ENCODE measurements around the gene POLQ.
"Not testable (repeated sequence)": the region's sequence is repeated elsewhere in the genome, so short reads cannot be mapped to it uniquely, and the experiment has no call there.

The POLQ gene

DNA sequence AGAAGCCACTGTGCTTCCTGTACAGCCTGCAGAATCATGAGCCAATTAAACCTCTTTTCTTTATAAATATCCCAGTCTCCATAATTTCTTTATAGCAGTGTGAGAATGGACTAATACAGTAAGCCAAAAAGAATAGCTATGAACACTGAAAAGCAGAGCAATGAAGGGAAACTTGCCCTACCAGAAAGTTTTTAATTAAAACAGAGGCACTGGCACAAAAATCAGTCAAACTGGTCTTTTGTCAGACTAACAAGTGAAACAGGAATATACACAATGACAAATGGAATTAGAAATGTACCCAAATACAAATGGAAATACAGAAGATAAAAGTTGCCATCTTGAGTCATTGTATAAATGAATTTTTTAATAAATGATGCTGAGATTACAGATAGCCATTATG, 40.5 kb downstream of the POLQ start:
- DNase-seq, result no peak

DNA sequence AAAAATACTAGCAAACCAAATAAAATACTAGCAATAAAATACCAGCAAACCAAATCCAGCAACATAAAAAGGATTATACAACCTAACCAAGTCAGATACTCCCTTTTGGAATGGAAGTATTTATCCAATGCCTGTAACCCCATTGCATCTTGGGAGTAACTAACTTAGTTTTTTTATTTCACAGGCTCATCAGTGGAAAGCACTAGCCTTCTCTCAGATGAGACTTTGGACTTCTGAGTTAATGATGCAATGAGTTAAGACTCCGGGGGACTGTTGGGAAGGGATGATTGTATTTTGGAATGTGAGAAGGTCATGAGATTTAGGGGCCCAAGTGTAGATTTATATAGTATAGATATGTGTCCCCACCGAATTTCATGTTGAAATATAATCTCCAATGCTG, 41.2 kb downstream of the POLQ start:
- no peak for DNase-seq

DNA sequence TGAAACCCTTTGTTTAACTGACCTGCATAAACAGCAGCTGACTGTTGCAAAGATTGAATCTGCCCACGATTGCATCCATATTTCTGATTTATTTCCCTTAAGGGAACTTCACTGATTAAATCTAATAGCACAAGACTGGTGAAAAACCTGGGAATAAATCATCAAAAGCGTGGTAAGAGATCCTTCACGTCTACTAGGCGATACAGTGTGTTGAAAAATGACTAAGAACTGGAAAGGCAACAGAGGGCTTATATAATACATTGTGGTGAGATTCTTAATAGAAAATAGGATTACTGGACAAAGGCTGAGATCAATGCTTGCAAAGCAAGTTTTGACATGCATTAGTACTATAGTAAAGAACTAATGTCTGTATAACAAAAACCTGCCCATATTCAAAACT, 49.0 kb downstream of the POLQ start:
- DNase-seq, result no peak

DNA sequence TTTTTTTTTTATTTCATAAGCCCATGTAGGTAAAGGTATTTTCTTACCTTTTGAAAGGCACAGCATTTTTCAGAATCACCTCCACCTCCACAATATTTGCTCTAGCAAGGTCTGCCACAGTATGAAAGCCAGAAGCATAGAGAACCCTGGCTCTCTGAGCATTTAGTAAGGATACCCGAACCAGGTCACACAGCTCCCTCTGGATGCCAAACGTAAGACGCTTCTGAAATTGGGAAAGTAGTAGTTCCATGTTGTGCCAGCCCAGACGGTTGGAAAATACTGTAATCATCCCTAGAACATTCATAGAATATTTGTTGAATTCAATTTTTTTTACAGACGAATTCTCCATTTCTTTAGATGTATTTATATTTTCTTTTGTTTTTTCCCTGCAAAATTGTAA, 52.4 kb downstream of the POLQ start:
- DNase-seq, result no peak

DNA sequence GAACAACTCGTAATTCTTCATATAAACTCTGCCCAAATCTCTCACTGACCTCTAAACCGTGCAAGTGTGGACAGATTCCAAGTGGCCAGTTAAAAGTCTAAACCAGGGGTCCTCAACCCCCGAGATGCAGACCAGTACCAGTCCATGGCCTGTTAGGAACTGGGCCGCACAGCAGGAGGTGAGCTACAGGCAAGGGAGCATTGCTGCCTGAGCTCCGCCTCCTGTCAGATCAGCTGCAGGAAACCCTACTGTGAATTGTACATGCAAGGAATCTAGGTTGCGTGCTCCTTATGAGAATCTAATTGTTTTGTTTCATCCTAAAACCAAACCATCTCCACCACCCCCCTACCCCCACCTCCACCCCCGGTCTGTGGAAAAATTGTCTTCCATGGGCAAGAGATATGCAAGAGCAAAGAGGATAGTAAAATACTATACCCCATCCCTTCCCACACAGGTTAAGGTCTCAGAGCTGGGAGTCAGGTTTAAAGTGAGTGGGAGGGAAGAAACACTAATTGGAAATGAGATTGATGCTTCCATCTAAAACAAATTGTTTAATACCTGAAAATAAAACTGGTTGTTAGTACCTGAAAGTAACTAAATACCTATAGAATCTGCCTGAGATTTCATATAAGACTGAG, 54.0 kb downstream of the POLQ start:
- no peak for DNase-seq

DNA sequence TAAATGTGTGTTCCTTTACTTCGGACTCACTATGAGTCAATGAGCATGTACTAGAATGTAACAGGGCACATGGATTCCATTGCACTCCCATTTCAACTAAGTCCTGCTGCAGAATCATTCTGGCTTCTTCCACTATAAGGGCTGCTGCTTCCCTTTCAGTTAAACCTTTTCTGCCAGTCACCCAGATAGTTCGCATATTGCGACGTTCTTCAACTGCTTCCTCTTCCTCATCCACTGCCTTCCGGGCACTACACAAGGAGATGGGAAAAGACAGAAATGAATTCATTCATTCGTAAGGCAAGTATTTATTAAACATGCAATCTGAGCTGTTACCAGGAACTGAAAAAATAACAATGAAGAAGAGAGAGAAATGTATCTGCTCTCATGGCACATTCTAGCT, 55.6 kb downstream of the POLQ start:
- DNase-seq, result no peak

DNA sequence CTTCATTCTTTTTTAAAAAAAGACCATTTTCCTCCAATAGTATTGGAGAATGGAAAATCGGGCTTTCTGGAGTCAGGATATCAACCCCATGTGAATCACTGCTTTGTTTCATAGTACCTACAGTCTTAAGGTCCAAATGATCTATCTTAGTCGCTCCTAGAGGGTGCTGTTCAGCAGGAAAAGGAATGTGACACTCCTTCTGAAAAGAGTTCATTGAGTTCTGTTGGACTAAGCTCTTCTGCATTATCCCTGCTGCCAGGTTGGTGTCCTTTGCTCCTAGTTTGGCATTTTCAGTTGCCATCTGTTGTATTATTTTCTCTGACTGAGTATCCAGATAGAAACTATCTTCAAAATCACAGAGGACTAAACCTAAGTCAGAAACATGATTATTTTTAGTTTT, 57.2 kb downstream of the POLQ start:
- DNase-seq, result no peak

DNA sequence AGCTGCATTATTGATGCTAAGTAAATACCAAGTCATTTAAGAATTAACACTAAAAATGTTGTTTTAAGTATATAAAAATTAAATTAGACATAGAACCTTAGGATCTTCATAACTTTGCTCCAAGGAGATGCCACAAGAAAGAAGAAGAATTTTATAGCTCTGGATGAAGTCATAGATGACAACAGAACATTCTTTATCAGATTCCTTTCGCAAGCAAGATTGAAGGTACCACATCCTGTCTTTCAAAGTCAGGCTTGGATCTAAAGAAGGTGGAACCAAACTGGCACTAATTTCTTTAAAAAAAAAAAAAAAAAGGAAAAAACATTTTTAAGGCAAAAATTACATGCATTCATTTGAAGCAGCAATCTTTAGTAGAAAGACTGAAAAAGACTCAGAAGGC, 62.5 kb downstream of the POLQ start:
- DNase-seq, result no peak

DNA sequence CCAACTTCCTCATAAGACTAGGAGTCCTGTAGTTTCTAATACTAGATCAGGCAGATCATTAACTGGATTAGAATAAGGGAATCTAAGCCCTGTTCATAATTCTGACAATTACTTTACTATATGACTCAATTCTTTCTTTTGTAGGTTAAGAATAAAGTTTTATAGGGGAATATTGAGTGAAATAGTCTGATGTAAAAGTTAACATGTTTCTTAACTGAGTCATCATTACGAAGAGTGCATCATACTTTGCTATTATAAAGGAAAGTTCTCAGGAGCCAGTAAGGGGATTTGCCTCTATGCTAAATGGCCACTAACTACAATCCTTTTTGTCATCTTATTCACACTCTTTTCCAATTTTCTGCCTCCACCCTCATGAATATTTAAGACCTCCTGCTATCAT, 63.1 kb downstream of the POLQ start:
- peak in 1 of 2 donors; percentile 1 for DNase-seq

DNA sequence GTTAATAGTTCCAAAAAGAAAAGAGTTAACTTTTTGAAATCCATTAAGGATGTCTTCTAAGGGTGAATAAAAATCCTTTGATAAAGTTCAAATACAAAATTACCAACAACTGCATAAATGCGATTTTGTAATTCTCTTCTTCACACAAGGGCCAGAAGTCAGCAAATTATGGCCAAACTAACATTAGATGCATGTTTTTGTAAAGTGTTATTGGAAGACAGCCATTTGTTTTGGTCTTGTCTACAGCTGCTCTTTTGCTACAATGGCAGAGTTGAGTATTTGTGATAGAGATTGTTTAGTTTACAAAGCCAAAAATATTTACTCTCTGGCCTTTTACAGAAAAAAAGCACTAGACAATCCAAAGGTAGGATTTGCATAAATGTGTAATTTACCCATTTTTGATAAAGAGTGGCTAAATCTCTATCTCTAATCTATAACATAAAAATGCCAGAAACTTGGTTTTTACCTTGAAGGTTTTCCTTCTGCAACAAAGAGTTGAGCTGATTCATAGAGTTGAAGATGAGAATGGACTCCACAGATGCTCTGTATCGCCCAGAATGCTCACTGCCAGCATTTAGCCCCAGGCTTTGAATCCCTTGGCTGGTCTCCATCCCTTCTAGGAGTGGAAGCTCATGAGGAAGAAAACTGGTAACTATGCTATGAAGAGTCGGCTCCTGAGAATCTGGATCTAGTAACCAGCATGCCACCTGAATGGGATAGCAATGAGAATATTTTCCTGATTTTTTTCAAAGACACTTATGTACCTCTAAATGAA, 64.5 kb downstream of the POLQ start:
- DNase-seq, result no peak

DNA sequence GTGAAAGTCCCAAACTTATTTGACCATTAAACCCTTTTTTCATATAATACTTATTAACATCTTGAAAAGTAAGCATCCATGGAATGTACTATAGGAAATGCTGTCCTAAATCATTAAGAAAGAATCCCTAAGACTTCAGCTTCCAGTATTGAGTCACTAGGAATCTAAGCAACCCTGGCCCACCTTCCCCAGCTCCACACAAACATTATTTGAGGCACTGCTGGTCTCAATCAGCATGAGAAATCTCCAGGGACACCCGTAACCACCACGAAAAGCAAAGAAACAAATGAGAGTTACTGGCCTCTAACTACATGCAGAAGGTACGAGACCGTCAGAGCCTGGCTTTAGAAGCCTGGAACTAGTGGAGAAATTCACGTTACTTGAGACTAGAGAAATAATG, 68.2 kb downstream of the POLQ start:
- DNase-seq, result no peak

DNA sequence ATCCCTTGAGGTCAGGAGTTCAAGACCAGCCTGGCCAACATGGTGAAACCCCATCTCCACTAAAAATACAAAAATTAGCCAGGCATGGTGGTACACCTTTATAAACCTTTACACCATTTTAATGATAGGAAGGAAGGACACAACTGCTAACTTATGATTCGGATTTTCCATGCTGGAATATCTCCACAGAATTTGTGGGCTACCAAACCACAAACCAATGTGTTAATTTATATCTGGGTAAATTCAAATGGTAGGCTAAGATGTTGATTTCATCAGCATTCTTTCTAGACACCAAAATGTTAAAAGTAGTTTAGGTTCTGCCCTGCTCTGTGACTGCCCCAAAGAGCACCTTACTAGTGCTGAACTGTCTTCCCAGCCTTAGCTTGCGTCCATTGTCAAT, 72.8 kb downstream of the POLQ start:
- no peak for DNase-seq

DNA sequence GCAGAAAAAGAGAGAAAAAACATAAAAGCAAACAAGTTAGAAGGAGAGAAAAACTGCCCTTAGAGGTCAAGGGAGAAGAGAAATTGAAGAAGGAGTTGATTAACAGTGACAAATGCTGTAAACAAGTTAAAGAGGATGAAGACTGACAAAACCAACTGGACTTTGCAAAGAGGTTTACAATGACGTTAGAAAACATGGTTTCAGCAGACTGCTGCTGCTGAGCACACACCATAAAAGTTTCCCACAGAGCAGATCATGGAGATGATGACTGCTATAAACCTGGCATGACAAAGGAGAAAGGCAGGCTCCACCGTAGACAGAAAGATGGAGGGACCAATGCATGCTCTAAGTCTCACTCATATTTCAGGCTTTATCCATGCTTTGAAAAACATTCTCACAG, 78.7 kb downstream of the POLQ start:
- DNase-seq, result no peak

DNA sequence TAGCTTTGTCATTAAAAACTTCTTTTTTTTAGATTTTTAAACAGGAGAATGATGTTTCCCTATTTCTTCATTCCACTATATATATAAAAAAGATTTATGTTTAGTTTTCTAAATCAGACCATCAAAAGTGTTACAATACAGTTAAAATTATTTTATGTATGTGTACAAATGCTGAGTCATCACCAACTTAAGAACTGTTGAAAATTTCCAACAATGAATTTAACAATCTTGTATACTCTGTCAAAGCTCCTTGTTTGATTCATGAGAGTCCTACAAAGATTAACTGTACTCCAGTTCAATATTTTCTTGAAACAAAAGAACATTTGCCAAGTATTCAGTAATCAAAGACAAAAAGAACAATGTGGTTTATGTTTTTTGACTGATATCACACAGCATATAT, 82.0 kb downstream of the POLQ start:
- no peak for DNase-seq

DNA sequence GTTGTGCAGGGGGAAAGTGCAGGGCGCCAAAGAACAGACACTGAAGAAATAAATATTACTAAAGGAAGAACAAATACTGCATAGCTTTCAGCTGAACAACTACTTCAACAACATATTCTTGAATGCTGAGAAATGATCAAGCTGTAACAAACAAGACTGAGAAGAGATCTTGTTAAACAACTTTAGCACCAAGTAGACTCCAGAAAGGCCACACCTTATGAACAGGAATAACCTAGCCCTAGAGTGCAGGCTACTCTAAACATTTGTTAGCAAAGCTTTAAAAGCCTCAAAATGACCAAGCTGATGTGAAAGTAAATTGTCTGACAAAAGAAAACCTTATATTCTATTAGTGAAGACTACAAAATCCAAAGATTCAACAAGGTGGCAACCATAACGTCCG, 83.2 kb downstream of the POLQ start:
- no peak for DNase-seq

DNA sequence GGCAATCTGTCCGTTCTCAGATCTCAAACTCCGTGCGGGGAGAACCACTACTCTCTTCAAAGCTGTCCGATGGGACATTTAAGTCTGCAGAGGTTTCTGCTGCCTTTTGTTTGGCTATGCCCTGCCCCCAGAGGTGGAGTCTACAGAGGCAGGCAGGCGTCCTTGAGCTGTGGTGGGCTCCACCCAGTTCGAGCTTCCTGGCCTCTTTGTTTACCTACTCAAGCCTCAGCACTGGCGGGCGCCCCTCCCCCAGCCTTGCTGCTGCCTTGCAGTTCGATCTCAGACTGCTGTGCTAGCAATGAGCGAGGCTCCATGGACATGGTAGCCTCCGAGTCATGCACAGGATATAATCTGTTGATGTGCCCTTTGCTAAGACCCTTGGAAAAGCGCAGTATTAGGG, 94.0 kb downstream of the POLQ start:
- not testable (repeated sequence) for DNase-seq

DNA sequence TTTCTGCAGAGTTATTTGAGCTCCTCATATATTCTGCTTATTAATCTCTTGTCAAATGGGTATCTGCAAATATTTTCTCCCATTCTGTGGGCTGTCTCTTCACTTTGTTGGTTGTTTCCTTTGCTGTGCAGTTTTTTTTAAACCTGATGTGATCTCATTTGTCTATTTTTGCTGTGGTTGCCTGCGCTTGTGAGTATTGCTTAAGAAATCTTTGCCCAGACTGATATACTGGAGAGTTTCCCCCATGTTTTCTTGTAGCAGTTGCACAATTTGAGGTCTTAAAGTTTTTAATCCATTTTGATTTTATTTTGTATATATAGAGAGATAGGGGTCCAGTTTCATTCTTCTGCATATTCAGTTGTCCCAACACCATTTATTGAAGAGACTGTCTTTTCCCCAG, 102.3 kb downstream of the POLQ start:
- DNase-seq, result no peak

DNA sequence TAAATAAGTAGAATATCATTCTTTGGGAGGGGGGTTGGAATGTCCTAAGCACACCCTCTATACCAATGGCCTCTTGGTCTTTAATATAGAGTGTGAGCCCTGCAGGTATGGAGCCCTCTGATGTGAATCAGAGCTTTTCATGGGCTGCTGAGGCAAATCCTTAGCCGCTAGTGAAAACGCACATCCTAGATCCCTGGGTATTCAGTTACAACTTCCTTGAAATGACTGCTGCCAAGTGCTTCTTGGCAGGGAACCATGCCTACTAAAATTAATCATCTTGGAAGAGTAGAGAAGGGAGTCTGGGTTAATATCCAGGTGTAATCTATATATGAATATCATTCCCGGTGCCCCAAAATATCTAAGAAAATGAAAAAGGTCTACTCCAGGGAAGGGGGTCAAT, 109.1 kb downstream of the POLQ start:
- DNase-seq, result no peak

DNA sequence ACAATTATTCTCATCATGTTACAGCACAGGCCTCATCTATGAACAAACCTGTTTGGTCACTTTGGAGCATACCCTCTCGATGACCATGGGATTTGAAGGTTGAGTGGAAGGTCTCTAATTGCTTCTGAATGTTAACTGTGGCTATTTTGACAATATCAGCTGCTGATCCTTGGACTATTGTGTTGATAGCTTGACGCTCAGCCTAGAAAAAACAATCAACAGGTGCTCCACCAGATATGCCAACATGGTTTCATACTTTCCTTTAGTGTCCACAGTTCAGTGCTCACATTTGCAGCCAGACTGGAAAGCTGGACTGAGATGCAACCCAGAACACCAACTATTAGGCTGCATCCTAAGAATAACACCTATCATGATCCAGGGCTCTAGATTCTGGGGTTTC, 109.7 kb downstream of the POLQ start:
- DNase-seq, result no peak

DNA sequence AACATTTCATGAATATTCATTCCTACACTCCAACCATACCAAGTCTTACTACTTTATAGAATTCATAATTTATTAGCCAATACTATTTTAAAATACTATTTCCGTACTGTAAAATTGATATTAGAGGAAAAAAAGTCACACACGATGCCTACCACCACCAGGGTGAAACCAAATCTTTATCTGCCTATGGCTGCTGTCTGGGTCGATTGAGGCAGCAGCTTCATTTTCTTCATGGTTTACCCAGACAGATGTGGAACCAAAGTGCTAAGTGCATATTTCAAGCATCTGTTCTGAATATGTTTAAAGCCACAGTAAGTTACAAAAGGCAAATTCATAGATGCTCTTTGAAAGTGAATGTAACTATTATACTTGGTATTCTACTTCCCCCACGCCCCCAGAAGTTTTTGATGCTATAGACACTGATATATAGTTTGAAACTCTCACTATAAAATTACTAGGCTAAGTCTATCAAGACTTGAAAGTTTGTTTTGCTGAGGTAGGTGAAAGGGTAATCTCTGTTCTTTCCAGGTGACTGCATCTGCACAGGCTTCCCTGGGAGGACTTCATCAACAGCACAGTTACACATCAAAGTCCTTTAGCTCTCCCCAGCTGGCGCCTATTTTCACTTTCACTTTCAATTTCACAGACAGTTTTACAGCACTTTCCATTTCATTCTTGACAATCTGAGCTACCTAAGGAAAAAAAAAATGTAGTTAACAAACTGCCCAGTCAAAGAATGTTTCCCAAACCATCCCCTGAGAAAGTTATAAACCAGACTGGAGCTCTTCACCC, 113.9 kb downstream of the POLQ start:
- DNase-seq, result no peak

DNA sequence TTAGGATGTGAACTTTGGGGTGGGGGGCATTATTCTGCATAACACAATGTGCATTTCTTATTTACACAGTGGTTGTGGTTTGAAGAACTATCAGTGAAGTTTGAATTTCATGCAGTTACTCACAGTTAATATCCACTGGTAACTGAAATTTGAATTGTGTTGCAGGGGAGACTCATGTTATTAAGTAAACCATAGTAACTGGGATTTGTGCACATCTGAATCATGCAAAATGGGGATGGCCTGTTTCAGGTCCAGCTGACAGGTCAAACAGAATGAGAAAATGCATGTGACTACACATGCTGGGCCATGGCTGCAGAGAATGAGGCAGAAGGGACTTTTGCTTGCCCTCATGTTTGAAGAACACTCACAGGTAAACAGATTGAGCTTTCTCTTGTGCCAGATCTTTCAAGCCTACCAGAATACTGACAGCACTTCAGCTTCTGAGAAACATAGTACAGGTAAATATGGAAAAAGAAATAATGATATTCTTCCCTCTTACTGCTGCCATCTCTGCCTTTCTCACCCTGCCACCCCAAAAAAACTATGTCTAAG, 115.0 kb downstream of the POLQ start:
- DNase-seq, result no peak

DNA sequence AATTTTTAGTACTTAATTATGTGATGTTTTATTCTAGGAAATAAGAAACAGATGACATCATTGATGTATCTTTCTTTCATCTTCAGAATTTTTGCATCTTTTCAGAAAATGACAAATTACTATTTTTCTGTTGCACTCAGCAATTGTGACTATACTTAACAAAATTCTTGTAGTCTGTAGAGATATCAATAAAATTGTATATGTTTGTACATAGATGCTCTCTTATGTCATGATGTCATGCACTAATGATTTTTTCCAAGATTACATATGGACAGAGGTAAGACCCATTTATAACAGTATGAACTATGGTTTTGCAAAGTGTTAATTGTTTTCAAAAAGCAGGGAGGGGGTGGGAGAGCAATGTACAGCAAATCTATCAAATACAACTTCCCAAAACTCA, 121.2 kb downstream of the POLQ start:
- DNase-seq, result no peak

DNA sequence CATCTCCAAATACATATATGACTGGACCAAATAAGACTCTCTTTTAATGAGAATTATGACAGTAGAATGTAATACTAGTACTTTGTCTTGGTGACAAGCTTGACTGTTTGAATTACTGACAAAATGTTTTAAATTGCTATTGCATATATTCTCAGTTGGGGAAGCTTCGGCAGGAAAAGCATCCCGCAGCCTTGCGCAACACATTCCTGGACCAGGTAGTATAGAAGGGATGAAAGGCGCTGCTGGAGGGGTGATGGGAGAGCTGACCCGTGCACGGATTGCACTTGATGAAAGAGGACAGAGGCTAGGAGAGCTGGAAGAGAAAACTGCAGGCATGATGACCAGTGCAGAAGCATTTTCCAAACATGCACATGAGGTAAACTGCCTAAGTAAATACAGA, 127.6 kb downstream of the POLQ start:
- no peak for DNase-seq

DNA sequence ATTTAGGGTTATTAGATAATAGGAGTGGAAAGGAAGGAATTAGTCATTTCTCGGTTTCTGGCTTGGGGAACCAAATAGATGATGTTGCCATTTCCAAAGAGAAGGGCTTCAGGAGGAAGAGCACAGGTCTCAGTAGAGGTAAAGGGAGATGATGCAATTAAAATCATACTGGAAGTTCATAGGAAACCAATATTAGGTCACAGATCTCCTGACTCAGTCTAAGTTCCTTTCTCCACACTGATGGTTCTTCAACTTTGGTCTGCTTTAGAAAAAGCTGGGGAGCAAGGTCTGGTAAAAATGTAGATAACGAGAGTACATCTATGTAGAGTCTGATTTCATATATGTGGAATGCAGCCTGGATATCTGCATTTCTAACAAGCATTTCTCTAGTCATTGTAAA, 130.9 kb downstream of the POLQ start:
- DNase-seq, result no peak

All from hippocampal formation (tissue), 2 donors.